Stimulated activated CD4-positive, alpha-beta T cell treated with anti-CD3 and anti-CD28 coated beads, TNF-alpha, amount 100 ng/mL, for 24 hours (primary cell): ENCODE results near the gene NUCB1.
A peak's percentile ranks its signal among the peaks of the same experiment; 100 is the strongest.

Source experiments
- DNase-seq, 3 experiments: peaks; one replicate each; pipeline ENCODE4 v3.0.0-alpha.2; 2020; ENCODE audit warnings: low read depth in 3 of 3

The NUCB1 gene

GRCh38 chr19:48962849-48963165, 62.7 kb downstream of the NUCB1 start:
- no peak for DNase-seq

- peak in 2 of 3 experiments; percentile 40 to 76 for DNase-seq
These were observed 63.5 kb downstream of the NUCB1 start for GRCh38 chr19:48963371-48964204.

GRCh38 chr19:48964205-48965039, 64.3 kb downstream of the NUCB1 start:
- no peak for DNase-seq

GRCh38 chr19:48965040-48965805, 65.1 kb downstream of the NUCB1 start, which contains the start of gene FTL:
Gene FTL (plus strand): TSS chr19:48965309. CDS start chr19:48965508, 199 bp downstream.
- peak; percentile 78 to 92 (median 83) for DNase-seq

- peak; percentile 74 to 91 (median 82) for DNase-seq
These were observed 65.9 kb downstream of the NUCB1 start for GRCh38 chr19:48965806-48966540.

GRCh38 chr19:48966541-48967345, 66.6 kb downstream of the NUCB1 start:
- DNase-seq: no peak

GRCh38 chr19:48967346-48968178, 67.5 kb downstream of the NUCB1 start:
- no peak for DNase-seq

- no peak for DNase-seq
These were observed 68.1 kb downstream of the NUCB1 start for GRCh38 chr19:48968179-48968661.

- no peak for DNase-seq
These were observed 68.7 kb downstream of the NUCB1 start for GRCh38 chr19:48968813-48969218.

GRCh38 chr19:48969276-48970138, 69.4 kb downstream of the NUCB1 start:
- DNase-seq: no peak

- no peak for DNase-seq
These were observed 70.1 kb downstream of the NUCB1 start for GRCh38 chr19:48970139-48970766.

- peak; percentile 65 to 80 (median 75) for DNase-seq
These were observed 70.8 kb downstream of the NUCB1 start for GRCh38 chr19:48970923-48971395.
